Endothelial cell of umbilical vein (primary cell): ENCODE data around the gene CCRL2. TPM values are rescaled to one million over a fixed set of nuclear protein-coding genes. Genes with fewer than 3 reads are reported as not detected.

Experiments used
- BruUV-seq: library from RNA; stranded (reverse); fragments of 400-500 nt; replicated peaks from 2 replicates; lab custom pipeline; 2021; lab: Mats Ljungman, UMichigan
- CTCF ChIA-PET: fragments of 300-600, 350-600 bp; sonication (Branson Sonifier 250); formaldehyde crosslinking; loops from one replicate; lab custom pipeline; 2021; ENCODE audit warnings: antibody characterized with exemption, inconsistent platforms; lab: Charles Lee
- POLR2A ChIA-PET: fragments of 300-600, 350-600 bp; sonication (Branson Sonifier 250); formaldehyde crosslinking; loops from one replicate; lab custom pipeline; 2021; ENCODE audit warnings: antibody characterized with exemption, inconsistent platforms; lab: Charles Lee
- DNase-seq: peaks from one replicate; pipeline ENCODE4 v3.0.0-alpha.2; 2011; ENCODE audit warnings: low read depth, low spot score
- FAIRE-seq: peaks from 2 replicates; lab custom pipeline; 2011; peaks lifted over from hg19 to GRCh38; lab: Jason Lieb, UNC
- H2AFZ ChIP-seq: 2 replicates; pipeline ENCODE4 v1.6.0; 2012; ENCODE audit warnings: low read depth, low read length, control low read depth, inconsistent platforms
- H3K27ac ChIP-seq: 2 replicates; pipeline ENCODE4 v1.5.1; 2011; ENCODE audit warnings: low read depth, mild to moderate bottlenecking, control low read depth, low read length, moderate library complexity; ENCODE audit not compliant: insufficient read depth
- H3K27me3 ChIP-seq, 2 experiments: 2 replicates each; pipeline versions ENCODE4 v1.6.0 to v1.6.1; 2011; ENCODE audit warnings: low read length in 2 of 2, mixed read lengths in 1 of 2; ENCODE audit not compliant: control insufficient read depth in 2 of 2, insufficient read depth in 2 of 2
- H3K36me3 ChIP-seq, 2 experiments: 2 replicates in 1 of 2; 3 replicates in 1 of 2; pipeline ENCODE4 v1.5.1; 2011; ENCODE audit warnings: low read length in 2 of 2, mild to moderate bottlenecking in 1 of 2, moderate library complexity in 1 of 2; ENCODE audit not compliant: control insufficient read depth in 2 of 2, insufficient read depth in 2 of 2; ENCODE audit errors: extremely low read depth in 1 of 2
- H3K4me1 ChIP-seq: 3 replicates; pipeline ENCODE4 v1.5.1; 2011; ENCODE audit warnings: mild to moderate bottlenecking, low read length; ENCODE audit not compliant: control insufficient read depth, insufficient read depth; ENCODE audit errors: extremely low read depth
- H3K4me2 ChIP-seq: 2 replicates; pipeline ENCODE4 v1.6.1; 2011; ENCODE audit warnings: low read length, control low read depth, mixed read lengths; ENCODE audit not compliant: insufficient read depth
- H3K4me3 ChIP-seq, 3 experiments: fragments of 200-600 bp in 1 of 3; sonication (generic), shearing (Covaris generic) in 1 of 3; replicated peaks in 1 of 3; 2 replicates each; pipeline ENCODE4 v1.5.1; 2011 to 2016; ENCODE audit warnings: control low read depth in 3 of 3, low read length in 3 of 3, mild to moderate bottlenecking in 2 of 3, inconsistent platforms in 1 of 3, low read depth in 1 of 3, moderate library complexity in 1 of 3; ENCODE audit not compliant: insufficient read depth in 1 of 3
- H3K79me2 ChIP-seq: 2 replicates; pipeline ENCODE4 v1.6.0; 2012; ENCODE audit warnings: low read length, inconsistent platforms; ENCODE audit not compliant: control insufficient read depth, insufficient read depth
- H3K9ac ChIP-seq: replicated peaks from 2 replicates; pipeline ENCODE3; 2011; ENCODE audit warnings: low read length, control low read depth; ENCODE audit not compliant: insufficient read depth; ENCODE audit errors: extremely low read depth
- H3K9me1 ChIP-seq: replicated peaks from 3 replicates; pipeline ENCODE4 v1.6.0; 2011; ENCODE audit warnings: mild to moderate bottlenecking, low read length; ENCODE audit not compliant: control insufficient read depth, insufficient read depth; ENCODE audit errors: extremely low read depth
- H3K9me3 ChIP-seq: replicated peaks from 2 replicates; pipeline ENCODE4 v1.5.1; 2012; ENCODE audit warnings: low read length, inconsistent platforms; ENCODE audit not compliant: control insufficient read depth, insufficient read depth
- H4K20me1 ChIP-seq: replicated peaks from 2 replicates; pipeline ENCODE3; 2011; ENCODE audit warnings: mild to moderate bottlenecking, low read length; ENCODE audit not compliant: control insufficient read depth, insufficient read depth; ENCODE audit errors: extremely low read depth
- CTCF ChIP-seq, 2 donors: IDR thresholded peaks; 1 replicate in 1 of 2; 2 replicates in 1 of 2; pipeline ENCODE4 v1.5.1; 2011; ENCODE audit warnings: low read length in 2 of 2, mild to moderate bottlenecking in 2 of 2, moderate library complexity in 2 of 2, control low read depth in 1 of 2, inconsistent platforms in 1 of 2, low read depth in 1 of 2; ENCODE audit not compliant: insufficient read depth in 1 of 2; ENCODE audit errors: extremely low read depth in 1 of 2
- EZH2 ChIP-seq: IDR thresholded peaks from 2 replicates; pipeline ENCODE4 v1.6.1; 2012; ENCODE audit warnings: borderline replicate concordance, low read depth, mild to moderate bottlenecking, moderate library complexity, low read length, inconsistent platforms; ENCODE audit not compliant: severe bottlenecking
- FOS ChIP-seq: IDR thresholded peaks from 2 replicates; pipeline ENCODE4 v1.6.1; 2011; ENCODE audit warnings: mild to moderate bottlenecking, low read length, moderate library complexity, borderline replicate concordance; ENCODE audit not compliant: insufficient read depth
- GATA2 ChIP-seq: IDR thresholded peaks from 2 replicates; pipeline ENCODE4 v1.7.0; 2011; ENCODE audit warnings: low read depth, mild to moderate bottlenecking, moderate library complexity, mixed read lengths, low read length; ENCODE audit not compliant: insufficient read length, insufficient read depth
- JUN ChIP-seq: IDR thresholded peaks from 2 replicates; pipeline ENCODE4 v1.6.1; 2011; ENCODE audit warnings: borderline replicate concordance, low read depth; ENCODE audit not compliant: insufficient read length, insufficient read depth
- MAX ChIP-seq: IDR thresholded peaks from 2 replicates; pipeline ENCODE4 v1.6.1; 2011; ENCODE audit not compliant: insufficient read depth, insufficient read length
- MYC ChIP-seq: IDR thresholded peaks from one replicate; pipeline ENCODE4 v1.6.1; 2011; ENCODE audit warnings: mild to moderate bottlenecking, low read depth, low read length
- POLR2A ChIP-seq: IDR thresholded peaks from 2 replicates; pipeline ENCODE4 v1.6.1; 2012; ENCODE audit warnings: low read depth, mild to moderate bottlenecking, control low read depth, low read length
- POLR2AphosphoS5 ChIP-seq: IDR thresholded peaks from 2 replicates; pipeline ENCODE4 v1.6.1; 2012; ENCODE audit warnings: low read depth, mild to moderate bottlenecking, control low read depth, low read length, moderate library complexity; ENCODE audit not compliant: insufficient read depth
- dilution Hi-C: fragments of 300-500 bp; cut with MboI; formaldehyde crosslinking; loops from one replicate; pipeline ENCODE4 v1.15.0; 2019; ENCODE audit warnings: low sequenced_read_pairs; ENCODE audit not compliant: extremely low pct_ligation_motif_present
- intact Hi-C: fragments of 100-400 bp; cut with micrococcal nuclease; formaldehyde crosslinking; loops from one replicate; pipeline ENCODE4 v1.10.0; 2022
- polyA plus RNA-seq, 4 experiments: library from polyadenylated mRNA; depleted of rRNA in 3 of 4; stranded (reverse) in 3 of 4; unstranded in 1 of 4; fragments of >200 nt; gene quantifications; 2 replicates each; pipeline versions ENCODE4 v1.2.1 to v1.2.3, GENCODE V29; 2011 to 2012; ENCODE audit warnings: missing spikeins in 1 of 4
- total RNA-seq: library from RNA; stranded (reverse); gene quantifications from 2 replicates; pipeline ENCODE4 v1.2.3, GENCODE V29; 2021

Gene CCRL2
- total and polyA plus RNA-seq, 2 donors (not counting 3 experiments of a cell fraction or from before 2014, with no cell fraction given): 6.4 to 6.6 TPM

GRCh38 chr3:46435081-46435726 is 28.1 kb downstream of the CCRL2 start:
- dilution Hi-C loops: no loop called here
- no peaks in the 10 kb centered on the region for H3K4me1 ChIP-seq

GRCh38 chr3:46438831-46439230 is 31.8 kb downstream of the CCRL2 start:
- H3K9me3 ChIP-seq: no peaks in the 10 kb centered on the region
- dilution Hi-C loops (no loop called here), intact Hi-C loops (no loop called here)
- H3K9ac ChIP-seq: no peak overlapping the region
- ChIA-PET CTCF (interaction anchor here (1.0 to 1.2 kb wide), 2 partner anchors 53 to 61 kb away, joined by 3 read pairs; no protein-coding TSS in a partner anchor), POLR2A (no interaction called here)
- no peak overlapping the region for H3K27ac ChIP-seq
- no TSS peak for BruUV-seq
- H3K36me3 ChIP-seq: no peaks in the 10 kb centered on the region
- no peak overlapping the region for H3K4me3 ChIP-seq
- H3K4me2 ChIP-seq: no peak overlapping the region
- H3K79me2 ChIP-seq: no peaks in the 10 kb centered on the region
- peaks cover 0 to 6% of the 10 kb centered on the region in 2 experiments for H3K27me3 ChIP-seq
- no peak overlapping the region for H2AFZ ChIP-seq
- no peak for TF ChIP-seq MAX
- TF ChIP-seq GATA2: no peak
- no peak for TF ChIP-seq POLR2A
- TF ChIP-seq MYC: no peak
- no peak for TF ChIP-seq POLR2AphosphoS5
- no peak for TF ChIP-seq JUN
- TF ChIP-seq CTCF (IDR thresholded peaks at IDR 0.05; ENCODE audit: extremely low read depth in 1 of 2, insufficient read depth in 1 of 2, low read depth in 1 of 2, low read length in 2 of 2): no peak
- TF ChIP-seq EZH2: no peak
- FAIRE-seq (no peak), DNase-seq (no peak)
- no peaks in the 10 kb centered on the region for H3K4me1 ChIP-seq
- H4K20me1 ChIP-seq: no peaks in the 10 kb centered on the region
- H3K9me1 ChIP-seq: no peaks in the 10 kb centered on the region

More at GRCh38 chr3:46435081-46435726, 28.1 kb downstream of the CCRL2 start:
- TF ChIP-seq EZH2 (no peak), JUN (no peak), FOS (no peak)
- no peak for FAIRE-seq
- no peaks in the 10 kb centered on the region for H3K79me2 ChIP-seq
- H3K4me2 ChIP-seq: no peak overlapping the region
- no peak overlapping the region for H2AFZ ChIP-seq
- BruUV-seq: no TSS peak
- H3K27me3 ChIP-seq: peaks cover 0 to 6% of the 10 kb centered on the region in 2 experiments
- no peaks in the 10 kb centered on the region for H3K9me3 ChIP-seq
- ChIA-PET POLR2A (no interaction called here), CTCF (interaction anchor here (2.2 kb wide), 1 partner anchor 8 kb away, joined by 5 read pairs; no protein-coding TSS in a partner anchor)
- no peak overlapping the region for H3K9ac ChIP-seq
- no peak overlapping the region for H3K27ac ChIP-seq
- no peak overlapping the region for H3K4me3 ChIP-seq
- intact Hi-C loops: no loop called here
- no peaks in the 10 kb centered on the region for H4K20me1 ChIP-seq
- no peaks in the 10 kb centered on the region for H3K36me3 ChIP-seq
- no peaks in the 10 kb centered on the region for H3K9me1 ChIP-seq
- DNase-seq: no peak
